Adrenal gland (tissue), 5 donors: ENCODE measurements around the gene SCARB1.

Experiments used
- POLR2A ChIP-seq, 2 donors: fragments of 450-650 bp; IDR thresholded peaks; one replicate each; pipeline ENCODE4 v1.6.1; 2017; ENCODE audit warnings: antibody characterized with exemption in 2 of 2, mild to moderate bottlenecking in 2 of 2, moderate library complexity in 1 of 2
- TF ChIP-seq, protein P1 (sequence below), 6 experiments: fragments of 450-650 bp in 4 of 6; fragments of 200-600 bp in 2 of 6; sonication (generic) in 1 of 6; IDR thresholded peaks; 1 replicate in 5 of 6; 2 replicates in 1 of 6; pipeline versions ENCODE4 v1.5.1 to v1.8.0; 2016 to 2021; ENCODE audit warnings: antibody characterized with exemption in 6 of 6, mild to moderate bottlenecking in 2 of 6, moderate library complexity in 1 of 6
- donor health status: DM: no; HTN: no; CAD: no.

DNA sequence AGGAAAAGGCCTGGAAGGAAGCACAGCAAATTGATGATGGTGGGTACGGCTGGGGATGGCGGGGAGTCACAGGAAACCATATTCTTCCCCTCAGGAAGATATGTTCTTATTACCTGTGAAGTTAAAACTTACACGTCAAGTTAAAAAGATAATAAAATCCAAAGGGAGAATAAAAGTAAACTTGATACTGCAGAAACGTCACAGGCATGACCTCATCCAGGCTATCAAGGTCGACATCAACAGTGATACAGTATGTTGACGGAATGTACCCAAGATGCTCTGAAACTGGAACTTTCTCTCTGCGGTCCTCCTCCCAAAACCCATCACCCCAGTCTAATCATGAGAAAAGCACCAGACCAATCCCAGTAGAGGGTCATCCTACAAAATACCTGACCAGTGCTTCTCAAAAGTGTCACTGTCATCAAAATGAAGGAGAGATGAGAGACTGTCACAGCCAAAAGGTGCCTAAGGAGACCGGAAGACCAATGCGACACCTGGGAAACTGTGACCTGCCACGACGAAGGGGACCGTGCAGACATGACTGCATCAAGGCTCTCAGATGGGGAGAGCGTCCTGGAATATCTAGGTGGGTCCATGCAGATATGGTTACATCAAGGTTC lies 74.6 kb downstream of the SCARB1 start:
- TF ChIP-seq, protein P1, sequence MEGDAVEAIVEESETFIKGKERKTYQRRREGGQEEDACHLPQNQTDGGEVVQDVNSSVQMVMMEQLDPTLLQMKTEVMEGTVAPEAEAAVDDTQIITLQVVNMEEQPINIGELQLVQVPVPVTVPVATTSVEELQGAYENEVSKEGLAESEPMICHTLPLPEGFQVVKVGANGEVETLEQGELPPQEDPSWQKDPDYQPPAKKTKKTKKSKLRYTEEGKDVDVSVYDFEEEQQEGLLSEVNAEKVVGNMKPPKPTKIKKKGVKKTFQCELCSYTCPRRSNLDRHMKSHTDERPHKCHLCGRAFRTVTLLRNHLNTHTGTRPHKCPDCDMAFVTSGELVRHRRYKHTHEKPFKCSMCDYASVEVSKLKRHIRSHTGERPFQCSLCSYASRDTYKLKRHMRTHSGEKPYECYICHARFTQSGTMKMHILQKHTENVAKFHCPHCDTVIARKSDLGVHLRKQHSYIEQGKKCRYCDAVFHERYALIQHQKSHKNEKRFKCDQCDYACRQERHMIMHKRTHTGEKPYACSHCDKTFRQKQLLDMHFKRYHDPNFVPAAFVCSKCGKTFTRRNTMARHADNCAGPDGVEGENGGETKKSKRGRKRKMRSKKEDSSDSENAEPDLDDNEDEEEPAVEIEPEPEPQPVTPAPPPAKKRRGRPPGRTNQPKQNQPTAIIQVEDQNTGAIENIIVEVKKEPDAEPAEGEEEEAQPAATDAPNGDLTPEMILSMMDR (IDR thresholded peaks at IDR 0.05), result no peak
- no peak for TF ChIP-seq POLR2A (IDR thresholded peaks at IDR 0.05)
